Loucy (cell line): Measurements from ENCODE around the gene ERICH2.

ENCODE experiments used
- H2AFZ ChIP-seq: fragments of 200-600 bp; sonication (generic); 2 replicates; pipeline ENCODE4 v1.6.0; 2016; ENCODE audit warnings: antibody characterized with exemption, mild to moderate bottlenecking, low read length, moderate library complexity
- H3F3A ChIP-seq: fragments of 200-600 bp; 2 replicates; pipeline ENCODE4 v1.6.0; 2016; ENCODE audit warnings: antibody characterized with exemption, low read depth, mild to moderate bottlenecking
- H3K27me3 ChIP-seq: fragments of 200-600 bp; sonication (generic); 2 replicates; pipeline ENCODE4 v1.6.1; 2014; ENCODE audit warnings: low read length, mild to moderate bottlenecking; ENCODE audit not compliant: insufficient read depth, poor library complexity, severe bottlenecking
- H3K36me3 ChIP-seq: fragments of 200-600 bp; sonication (generic); 2 replicates; pipeline ENCODE4 v1.6.1; 2016; ENCODE audit warnings: low read length; ENCODE audit not compliant: insufficient read depth
- H3K4me1 ChIP-seq: fragments of 200-600 bp; sonication (generic); 2 replicates; pipeline ENCODE4 v1.5.1; 2014; ENCODE audit warnings: low read length, mild to moderate bottlenecking; ENCODE audit not compliant: insufficient read depth, poor library complexity, severe bottlenecking
- H3K4me2 ChIP-seq: fragments of 200-600 bp; sonication (generic); 2 replicates; pipeline ENCODE4 v1.6.0; 2014; ENCODE audit warnings: antibody characterized with exemption, low read length, low read depth, mild to moderate bottlenecking; ENCODE audit not compliant: poor library complexity, severe bottlenecking
- H3K4me3 ChIP-seq: fragments of 200-600 bp; sonication (generic); 2 replicates; pipeline ENCODE4 v1.5.1; 2014; ENCODE audit warnings: low read length, mild to moderate bottlenecking, mixed read lengths; ENCODE audit not compliant: poor library complexity, severe bottlenecking
- H3K79me2 ChIP-seq: fragments of 200-600 bp; sonication (generic); 2 replicates; pipeline ENCODE4 v1.6.1; 2014; ENCODE audit warnings: low read length; ENCODE audit not compliant: insufficient read depth
- H3K9ac ChIP-seq: fragments of 200-600 bp; sonication (generic); 2 replicates; pipeline ENCODE4 v1.6.0; 2014; ENCODE audit warnings: mild to moderate bottlenecking, low read depth, low read length, moderate library complexity; ENCODE audit not compliant: poor library complexity, severe bottlenecking
- H3K9me2 ChIP-seq: fragments of 200-600 bp; sonication (generic); replicated peaks from 2 replicates; pipeline ENCODE4 v1.6.1; 2016; ENCODE audit warnings: low read depth, low read length, mixed read lengths
- H3K9me3 ChIP-seq: fragments of 200-600 bp; sonication (generic); 2 replicates; pipeline ENCODE4 v1.6.1; 2014; ENCODE audit warnings: mild to moderate bottlenecking, antibody characterized with exemption, low read length, low read depth; ENCODE audit not compliant: insufficient read depth
- H4K20me1 ChIP-seq: fragments of 200-600 bp; sonication (generic); 2 replicates; pipeline ENCODE4 v1.6.0; 2014; ENCODE audit warnings: antibody characterized with exemption, low read length, mild to moderate bottlenecking; ENCODE audit not compliant: insufficient read depth, poor library complexity, severe bottlenecking
- EZH2phosphoT487 ChIP-seq: fragments of 200-600 bp; IDR thresholded peaks from 2 replicates; pipeline ENCODE4 v1.6.1; 2018; ENCODE audit warnings: antibody characterized with exemption, mild to moderate bottlenecking, moderate library complexity, borderline replicate concordance
- TF ChIP-seq, protein P1 (sequence below): fragments of 200-600 bp; sonication (generic); conservative IDR thresholded peaks from 2 replicates; pipeline ENCODE4 v1.5.1; 2014; ENCODE audit warnings: mild to moderate bottlenecking, antibody characterized with exemption, low read length

Gene ERICH2

DNA sequence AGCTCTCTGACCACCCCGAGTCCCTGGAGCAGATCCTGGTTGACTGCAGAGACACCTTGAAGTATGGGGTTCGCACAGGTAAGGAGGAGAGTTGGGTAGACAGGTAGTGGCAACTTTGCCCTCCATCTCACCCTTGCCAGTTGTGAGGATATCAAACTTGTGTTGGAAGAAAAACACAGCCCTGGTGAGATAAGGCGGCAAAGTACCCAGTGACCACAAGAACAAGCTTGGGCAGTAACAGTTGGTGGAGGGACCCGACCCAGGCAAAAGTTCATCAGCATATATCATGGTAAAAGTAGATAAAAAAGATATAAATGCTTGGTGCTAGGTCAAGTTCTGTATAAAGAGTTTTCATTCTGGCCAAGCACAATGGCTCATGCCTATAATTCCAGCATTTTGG is 60.9 kb downstream of the ERICH2 start:
- Histone ChIP-seq H3K79me2 (no peaks in the 10 kb centered on the region), H4K20me1 (no peaks in the 10 kb centered on the region), H3K36me3 (no peaks in the 10 kb centered on the region), H3K4me1 (peaks cover 9% of the 10 kb centered on the region), H3K27me3 (peaks cover 1% of the 10 kb centered on the region), H3K9ac (no peak overlapping the region), H3K4me2 (no peak overlapping the region), H2AFZ (no peak overlapping the region), H3K9me2 (no peaks in the 10 kb centered on the region), H3F3A (no peaks in the 10 kb centered on the region), H3K4me3 (no peak overlapping the region), H3K9me3 (no peaks in the 10 kb centered on the region)
- no peak for TF ChIP-seq EZH2phosphoT487
- TF ChIP-seq, protein P1, sequence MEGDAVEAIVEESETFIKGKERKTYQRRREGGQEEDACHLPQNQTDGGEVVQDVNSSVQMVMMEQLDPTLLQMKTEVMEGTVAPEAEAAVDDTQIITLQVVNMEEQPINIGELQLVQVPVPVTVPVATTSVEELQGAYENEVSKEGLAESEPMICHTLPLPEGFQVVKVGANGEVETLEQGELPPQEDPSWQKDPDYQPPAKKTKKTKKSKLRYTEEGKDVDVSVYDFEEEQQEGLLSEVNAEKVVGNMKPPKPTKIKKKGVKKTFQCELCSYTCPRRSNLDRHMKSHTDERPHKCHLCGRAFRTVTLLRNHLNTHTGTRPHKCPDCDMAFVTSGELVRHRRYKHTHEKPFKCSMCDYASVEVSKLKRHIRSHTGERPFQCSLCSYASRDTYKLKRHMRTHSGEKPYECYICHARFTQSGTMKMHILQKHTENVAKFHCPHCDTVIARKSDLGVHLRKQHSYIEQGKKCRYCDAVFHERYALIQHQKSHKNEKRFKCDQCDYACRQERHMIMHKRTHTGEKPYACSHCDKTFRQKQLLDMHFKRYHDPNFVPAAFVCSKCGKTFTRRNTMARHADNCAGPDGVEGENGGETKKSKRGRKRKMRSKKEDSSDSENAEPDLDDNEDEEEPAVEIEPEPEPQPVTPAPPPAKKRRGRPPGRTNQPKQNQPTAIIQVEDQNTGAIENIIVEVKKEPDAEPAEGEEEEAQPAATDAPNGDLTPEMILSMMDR, result no peak

- Histone ChIP-seq H3K27me3 (peaks cover 30% of the 10 kb centered on the region), H3F3A (no peaks in the 10 kb centered on the region), H3K9ac (no peak overlapping the region), H3K36me3 (no peaks in the 10 kb centered on the region), H3K4me3 (no peak overlapping the region), H3K79me2 (no peaks in the 10 kb centered on the region), H3K4me1 (no peaks in the 10 kb centered on the region), H3K9me3 (no peaks in the 10 kb centered on the region), H4K20me1 (no peaks in the 10 kb centered on the region), H3K4me2 (no peak overlapping the region), H2AFZ (no peak overlapping the region), H3K9me2 (no peaks in the 10 kb centered on the region)
- TF ChIP-seq EZH2phosphoT487, result no peak
- TF ChIP-seq, protein P1, result no peak
Measured at GRCh38 chr2:170836027-170836426, 65.8 kb downstream of the ERICH2 start.

- TF ChIP-seq EZH2phosphoT487, result no peak
- TF ChIP-seq, protein P1, result no peak
- Histone ChIP-seq H3K36me3 (no peaks in the 10 kb centered on the region), H3K27me3 (peaks cover 50% of the 10 kb centered on the region), H3K9me3 (no peaks in the 10 kb centered on the region), H3K4me2 (no peak overlapping the region), H3K4me1 (peaks cover 23% of the 10 kb centered on the region), H3F3A (no peaks in the 10 kb centered on the region), H2AFZ (no peak overlapping the region), H3K79me2 (no peaks in the 10 kb centered on the region), H3K4me3 (no peak overlapping the region), H3K9me2 (no peaks in the 10 kb centered on the region), H4K20me1 (no peaks in the 10 kb centered on the region), H3K9ac (no peak overlapping the region)
Measured at GRCh38 chr2:170840717-170841210, 70.6 kb downstream of the ERICH2 start.
